ENCODE results near the gene COPZ2. TPM values are rescaled to one million over a fixed set of nuclear protein-coding genes. Genes with fewer than 3 reads are reported as not detected.

Gene COPZ2
- total and polyA plus RNA-seq, 2 donors (not counting 1 experiment from before 2014, with no cell fraction given) = 1.0 to 2.3 TPM

GRCh38 chr17:48001197-48001596 is 36.4 kb downstream of the COPZ2 start:
- WGBS (ENCODE audit: insufficient coverage) = no CpG with 5 or more reads among the region's 1 CpG
- Histone ChIP-seq H3K9me3 (ENCODE audit: control extremely low read depth in 1 of 3, control insufficient read depth in 2 of 3, insufficient read depth in 1 of 3, low read length in 2 of 3) (no peaks in the 10 kb centered on the region), H3K4me2 (replicated peaks; ENCODE audit: low read depth, low read length, poor library complexity, severe bottlenecking) (no peak overlapping the region), H3K4me3 (ENCODE audit: control extremely low read depth in 1 of 5, extremely low read depth in 1 of 5, insufficient read depth in 1 of 5, low read depth in 2 of 5, low read length in 4 of 5) (no peak overlapping the region), H3K36me3 (replicated peaks in 1 of 2; ENCODE audit: control extremely low read depth in 1 of 2, control insufficient read depth in 1 of 2, extremely low read depth in 1 of 2, insufficient read depth in 2 of 2, low read length in 1 of 2) (no peaks in the 10 kb centered on the region), H3K27me3 (replicated peaks in 1 of 4; ENCODE audit: control extremely low read depth in 1 of 4, control insufficient read depth in 3 of 4, insufficient read depth in 4 of 4, low read length in 3 of 4) (peaks cover 0 to 9% (median 0%) of the 10 kb centered on the region in 4 experiments), H3K4me1 (ENCODE audit: control insufficient read depth in 2 of 2, insufficient read depth in 2 of 2, low read length in 2 of 2) (no peaks in the 10 kb centered on the region), H3K27ac (ENCODE audit: low read length in 2 of 2) (no peak overlapping the region), H4K20me1 (ENCODE audit: control insufficient read depth, insufficient read depth, low read length, poor library complexity, severe bottlenecking) (no peaks in the 10 kb centered on the region), H3K9ac (ENCODE audit: low read length) (no peak overlapping the region), H2AFZ (ENCODE audit: insufficient read depth, low read depth, low read length, poor library complexity, severe bottlenecking) (no peak overlapping the region), H3K79me2 (ENCODE audit: control insufficient read depth, insufficient read depth, low read length) (no peaks in the 10 kb centered on the region)
- H3K27ac Mint-ChIP-seq = no peak overlapping the region
- POLR2A ChIA-PET = interaction anchor here (0.6 kb wide), 1 partner anchor 132 kb away, joined by 4 read pairs; no protein-coding TSS in a partner anchor
- H3K27me3 Mint-ChIP-seq = peaks cover 12% of the 10 kb centered on the region
- intact Hi-C loops (cut with micrococcal nuclease) = no loop called here
- CTCF ChIA-PET = no interaction called here
- peaks cover 4% of the 10 kb centered on the region for H3K4me1 Mint-ChIP-seq
- DNase-seq (no peak), ATAC-seq (ENCODE audit: low read depth) (no peak)
- TF ChIP-seq CTCF (IDR thresholded peaks at IDR 0.05) (no peak), EZH2 (IDR thresholded peaks at IDR 0.05; ENCODE audit: borderline replicate concordance, insufficient read depth, low read depth, low read length, poor library complexity, severe bottlenecking) (no peak)
- no peaks in the 10 kb centered on the region for H3K9me3 Mint-ChIP-seq (ENCODE audit: insufficient read depth)
- H3K4me3 Mint-ChIP-seq = no peak overlapping the region

GRCh38 chr17:47999582-47999981 is 38.0 kb downstream of the COPZ2 start:
- Histone ChIP-seq H3K9me3 (ENCODE audit: control extremely low read depth in 1 of 3, control insufficient read depth in 2 of 3, insufficient read depth in 1 of 3, low read length in 2 of 3) (no peaks in the 10 kb centered on the region), H3K27me3 (replicated peaks in 1 of 4; ENCODE audit: control extremely low read depth in 1 of 4, control insufficient read depth in 3 of 4, insufficient read depth in 4 of 4, low read length in 3 of 4) (peaks cover 0 to 16% (median 0%) of the 10 kb centered on the region in 4 experiments), H3K4me3 (ENCODE audit: control extremely low read depth in 1 of 5, extremely low read depth in 1 of 5, insufficient read depth in 1 of 5, low read depth in 2 of 5, low read length in 4 of 5) (no peak overlapping the region), H3K9ac (ENCODE audit: low read length) (no peak overlapping the region), H3K4me2 (replicated peaks; ENCODE audit: low read depth, low read length, poor library complexity, severe bottlenecking) (no peak overlapping the region), H3K27ac (ENCODE audit: low read length in 2 of 2) (no peak overlapping the region), H3K4me1 (ENCODE audit: control insufficient read depth in 2 of 2, insufficient read depth in 2 of 2, low read length in 2 of 2) (no peaks in the 10 kb centered on the region), H4K20me1 (ENCODE audit: control insufficient read depth, insufficient read depth, low read length, poor library complexity, severe bottlenecking) (no peaks in the 10 kb centered on the region), H2AFZ (ENCODE audit: insufficient read depth, low read depth, low read length, poor library complexity, severe bottlenecking) (no peak overlapping the region), H3K36me3 (replicated peaks in 1 of 2; ENCODE audit: control extremely low read depth in 1 of 2, control insufficient read depth in 1 of 2, extremely low read depth in 1 of 2, insufficient read depth in 2 of 2, low read length in 1 of 2) (no peaks in the 10 kb centered on the region), H3K79me2 (ENCODE audit: control insufficient read depth, insufficient read depth, low read length) (no peaks in the 10 kb centered on the region)
- ATAC-seq (ENCODE audit: low read depth) = no peak
- H3K27me3 Mint-ChIP-seq = peaks cover 13% of the 10 kb centered on the region
- POLR2A ChIA-PET = no interaction called here
- H3K9me3 Mint-ChIP-seq (ENCODE audit: insufficient read depth) = no peaks in the 10 kb centered on the region
- no peak overlapping the region for H3K4me3 Mint-ChIP-seq
- intact Hi-C loops (cut with micrococcal nuclease) = no loop called here
- TF ChIP-seq CTCF (IDR thresholded peaks at IDR 0.05) (no peak), EZH2 (IDR thresholded peaks at IDR 0.05; ENCODE audit: borderline replicate concordance, insufficient read depth, low read depth, low read length, poor library complexity, severe bottlenecking) (no peak)
- H3K4me1 Mint-ChIP-seq = peaks cover 4% of the 10 kb centered on the region
- CTCF ChIA-PET = interaction anchor here (1.4 to 2.5 kb wide), 2 partner anchors 11 to 21 kb away, joined by 3 to 7 read pairs; no protein-coding TSS in a partner anchor
- no peak for DNase-seq
- WGBS (ENCODE audit: insufficient coverage) = 53% methylated on average over 3 of the region's 4 CpGs
- H3K27ac Mint-ChIP-seq = no peak overlapping the region
